ENCODE results near the gene MFSD11. TPM values are rescaled to one million over a fixed set of nuclear protein-coding genes. Genes with fewer than 3 reads are reported as not detected.
"Not testable (repeated sequence)": the region's sequence is repeated elsewhere in the genome, so short reads cannot be mapped to it uniquely, and the experiment has no call there.

The MFSD11 gene
- total RNA-seq, 2 experiments from 2014 or later = 15.0 to 15.8 TPM

- H3K4me1 Mint-ChIP-seq (ENCODE audit: low read depth) = peaks cover 55% of the 10 kb centered on the region
- CTCF ChIA-PET = no interaction called here
- H3K9me3 Mint-ChIP-seq = no peaks in the 10 kb centered on the region
- peak; percentile 50 for DNase-seq
- no peaks in the 10 kb centered on the region for H3K27me3 Mint-ChIP-seq (ENCODE audit: low read depth)
- H3K27ac Mint-ChIP-seq = peak overlapping the region; percentile 98
- H3K4me3 Mint-ChIP-seq = peak overlapping the region; percentile 94
- peaks cover 58% of the 10 kb centered on the region for H3K36me3 Mint-ChIP-seq (ENCODE audit: low read depth)
- intact Hi-C loops (cut with micrococcal nuclease) = loop anchor here (2.0 kb wide), 1 partner anchor 47 kb away; no protein-coding TSS in a partner anchor
Observed at GRCh38 chr17:76734080-76734840, 3.7 kb upstream of the MFSD11 start.

GRCh38 chr17:76735006-76735405 is 2.9 kb upstream of the MFSD11 start:
- Mint-ChIP-seq H3K27ac (peak overlapping the region; percentile 98), H3K36me3 (ENCODE audit: low read depth) (peaks cover 52% of the 10 kb centered on the region), H3K4me1 (ENCODE audit: low read depth) (peaks cover 51% of the 10 kb centered on the region), H3K27me3 (ENCODE audit: low read depth) (no peaks in the 10 kb centered on the region), H3K9me3 (no peaks in the 10 kb centered on the region), H3K4me3 (peak overlapping the region; percentile 94)
- intact Hi-C loops (cut with micrococcal nuclease) = loop anchor here (2.0 to 5.0 kb wide), 4 partner anchors 46 to 717 kb away; partner anchors contain the start of gene UBALD2
- peak; percentile 14 for DNase-seq
- CTCF ChIA-PET = interaction anchor here (0.7 kb wide), 1 partner anchor 421 kb away, joined by 4 read pairs; no protein-coding TSS in a partner anchor

GRCh38 chr17:76735586-76736348 is 2.2 kb upstream of the MFSD11 start:
- no peak for DNase-seq
- Mint-ChIP-seq H3K27me3 (ENCODE audit: low read depth) (no peaks in the 10 kb centered on the region), H3K36me3 (ENCODE audit: low read depth) (peaks cover 50% of the 10 kb centered on the region), H3K4me3 (peak overlapping the region; percentile 94), H3K9me3 (no peaks in the 10 kb centered on the region), H3K27ac (peak overlapping the region; percentile 98), H3K4me1 (ENCODE audit: low read depth) (peaks cover 47% of the 10 kb centered on the region)
- CTCF ChIA-PET = interaction anchor here (0.6 to 0.7 kb wide), 2 partner anchors 18 to 420 kb away, joined by 4 to 5 read pairs; no protein-coding TSS in a partner anchor
- intact Hi-C loops (cut with micrococcal nuclease) = loop anchor here (2.0 to 5.0 kb wide), 6 partner anchors 45 to 717 kb away; partner anchors contain the start of genes SEC14L1 and UBALD2

- H3K4me3 Mint-ChIP-seq = peak overlapping the region; percentile 94
- H3K27ac Mint-ChIP-seq = peak overlapping the region; percentile 98
- peaks cover 44% of the 10 kb centered on the region for H3K4me1 Mint-ChIP-seq (ENCODE audit: low read depth)
- CTCF ChIA-PET = no interaction called here
- no peaks in the 10 kb centered on the region for H3K27me3 Mint-ChIP-seq (ENCODE audit: low read depth)
- peaks cover 51% of the 10 kb centered on the region for H3K36me3 Mint-ChIP-seq (ENCODE audit: low read depth)
- intact Hi-C loops (cut with micrococcal nuclease) = loop anchor here (1.0 to 5.0 kb wide), 10 partner anchors 10 to 716 kb away; partner anchors contain the start of genes JMJD6, METTL23, SEC14L1 and UBALD2
- peak; percentile 83 for DNase-seq
- no peaks in the 10 kb centered on the region for H3K9me3 Mint-ChIP-seq
Observed at GRCh38 chr17:76736349-76737081, 1.4 kb upstream of the MFSD11 start.

GRCh38 chr17:76737082-76737675 is 740 bp upstream of the MFSD11 start, which contains the start of gene SRSF2:
Gene SRSF2, minus strand, starts transcription at chr17:76737331. Its CDS starts 171 bp downstream, at chr17:76737160.
- H3K36me3 Mint-ChIP-seq (ENCODE audit: low read depth) = peaks cover 51% of the 10 kb centered on the region
- CTCF ChIA-PET = no interaction called here
- intact Hi-C loops (cut with micrococcal nuclease) = loop anchor here (1.0 to 5.0 kb wide), 10 partner anchors 11 to 715 kb away; partner anchors contain the start of genes JMJD6, METTL23, SEC14L1 and UBALD2
- H3K4me1 Mint-ChIP-seq (ENCODE audit: low read depth) = peaks cover 41% of the 10 kb centered on the region
- no peaks in the 10 kb centered on the region for H3K27me3 Mint-ChIP-seq (ENCODE audit: low read depth)
- peak within 1 kb of the TSS; percentile 94 for H3K4me3 Mint-ChIP-seq
- DNase-seq = peak; percentile 99
- H3K9me3 Mint-ChIP-seq = no peaks in the 10 kb centered on the region
- peak within 1 kb of the TSS; percentile 98 for H3K27ac Mint-ChIP-seq

GRCh38 chr17:76738468-76738850 is 540 bp downstream of the MFSD11 start:
- CTCF ChIA-PET = interaction anchor here (0.9 kb wide), 1 partner anchor 180 kb away, joined by 3 read pairs; no protein-coding TSS in a partner anchor
- intact Hi-C loops (cut with micrococcal nuclease) = loop anchor here (5.0 kb wide), 3 partner anchors 259 to 714 kb away; partner anchors contain the start of gene UBALD2
- DNase-seq = no peak
- peaks cover 41% of the 10 kb centered on the region for H3K36me3 Mint-ChIP-seq (ENCODE audit: low read depth)
- peak overlapping the region; percentile 94 for H3K4me3 Mint-ChIP-seq
- H3K27me3 Mint-ChIP-seq (ENCODE audit: low read depth) = no peaks in the 10 kb centered on the region
- no peaks in the 10 kb centered on the region for H3K9me3 Mint-ChIP-seq
- peaks cover 37% of the 10 kb centered on the region for H3K4me1 Mint-ChIP-seq (ENCODE audit: low read depth)
- H3K27ac Mint-ChIP-seq = peak overlapping the region; percentile 98

- H3K27me3 Mint-ChIP-seq (ENCODE audit: low read depth); H3K4me3 Mint-ChIP-seq; DNase-seq; H3K27ac Mint-ChIP-seq; CTCF ChIA-PET; H3K9me3 Mint-ChIP-seq: not testable (repeated sequence)
- intact Hi-C loops (cut with micrococcal nuclease) = loop anchor here (5.0 kb wide), 3 partner anchors 258 to 713 kb away; partner anchors contain the start of gene UBALD2
- Mint-ChIP-seq H3K36me3 (ENCODE audit: low read depth) (peaks cover 35% of the 10 kb centered on the region), H3K4me1 (ENCODE audit: low read depth) (peaks cover 28% of the 10 kb centered on the region)
Observed at GRCh38 chr17:76739568-76740115, 1.7 kb downstream of the MFSD11 start.

GRCh38 chr17:76740329-76741118 is 2.6 kb downstream of the MFSD11 start:
- Mint-ChIP-seq H3K9me3 (no peaks in the 10 kb centered on the region), H3K27ac (no peak overlapping the region), H3K36me3 (ENCODE audit: low read depth) (peaks cover 35% of the 10 kb centered on the region), H3K4me1 (ENCODE audit: low read depth) (peaks cover 32% of the 10 kb centered on the region), H3K4me3 (no peak overlapping the region), H3K27me3 (ENCODE audit: low read depth) (no peaks in the 10 kb centered on the region)
- intact Hi-C loops (cut with micrococcal nuclease) = no loop called here
- CTCF ChIA-PET = no interaction called here
- DNase-seq = no peak

GRCh38 chr17:76742958-76743357 is 5.0 kb downstream of the MFSD11 start:
- Mint-ChIP-seq H3K9me3 (no peaks in the 10 kb centered on the region), H3K4me3 (no peak overlapping the region), H3K36me3 (ENCODE audit: low read depth) (peaks cover 31% of the 10 kb centered on the region), H3K27me3 (ENCODE audit: low read depth) (no peaks in the 10 kb centered on the region), H3K27ac (no peak overlapping the region), H3K4me1 (ENCODE audit: low read depth) (peaks cover 36% of the 10 kb centered on the region)
- intact Hi-C loops (cut with micrococcal nuclease) = no loop called here
- CTCF ChIA-PET = no interaction called here
- DNase-seq = no peak

- Mint-ChIP-seq H3K9me3 (no peaks in the 10 kb centered on the region), H3K27me3 (ENCODE audit: low read depth) (no peaks in the 10 kb centered on the region), H3K27ac (no peak overlapping the region), H3K4me3 (no peak overlapping the region), H3K36me3 (ENCODE audit: low read depth) (peaks cover 31% of the 10 kb centered on the region), H3K4me1 (ENCODE audit: low read depth) (peaks cover 23% of the 10 kb centered on the region)
- intact Hi-C loops (cut with micrococcal nuclease) = no loop called here
- CTCF ChIA-PET = no interaction called here
- DNase-seq = no peak
Observed at GRCh38 chr17:76744747-76745146, 6.8 kb downstream of the MFSD11 start.
